Activated CD4-positive, CD25-positive, alpha-beta regulatory T cell treated with anti-CD3 and anti-CD28 coated beads, Interleukin-2, amount 50 U/mL, for 16 hours (primary cell): ENCODE data around the gene SNN.

ENCODE experiments used
- DNase-seq: peaks from one replicate; pipeline ENCODE4 v3.0.0-alpha.2; 2020; ENCODE audit warnings: low read depth, low spot score

Gene SNN

DNA sequence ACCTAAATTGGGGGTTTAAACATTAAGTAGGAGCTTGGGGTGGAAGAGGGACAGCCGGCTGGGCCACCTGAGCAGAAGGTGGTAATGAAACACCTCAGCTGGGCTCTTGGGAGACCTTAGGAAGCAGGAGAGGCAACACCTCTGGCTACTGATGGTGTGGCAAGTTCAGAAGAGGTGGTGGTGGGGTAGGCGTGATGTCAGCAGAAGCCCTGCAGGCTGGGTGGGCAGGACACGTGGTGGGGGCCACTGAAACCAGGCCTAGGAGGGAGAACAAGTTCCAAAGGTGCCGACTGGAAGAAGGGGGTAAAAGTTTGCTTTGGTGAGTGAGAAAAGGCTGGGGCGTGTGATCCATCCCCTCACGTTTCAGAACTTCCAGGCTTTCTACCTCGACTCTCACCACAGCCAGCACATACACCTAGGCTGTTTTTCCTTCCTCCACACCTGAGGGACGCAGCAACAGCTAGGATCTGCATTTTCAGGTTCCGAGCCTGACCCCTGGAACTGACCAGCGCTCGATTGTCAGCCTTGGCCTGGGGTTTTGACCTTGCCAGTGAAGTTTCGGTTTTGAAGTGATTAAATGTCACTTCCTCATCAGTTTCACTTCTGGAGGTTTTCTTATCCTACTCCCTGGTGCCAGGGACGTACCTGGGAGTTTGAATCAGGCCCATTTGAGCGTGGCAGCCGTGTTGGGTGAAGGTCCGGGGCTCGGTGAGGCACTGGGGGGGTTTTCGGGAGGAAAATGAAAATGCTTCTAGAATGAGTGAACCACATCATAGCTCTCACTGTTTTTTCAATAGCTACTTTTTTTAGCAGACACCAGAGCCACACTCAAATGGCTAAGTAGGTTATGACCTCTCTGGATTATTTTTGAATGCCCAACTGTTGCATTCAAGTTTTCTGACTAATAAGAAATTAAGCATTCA, 10.0 kb downstream of the SNN start:
- DNase-seq, result no peak

DNA sequence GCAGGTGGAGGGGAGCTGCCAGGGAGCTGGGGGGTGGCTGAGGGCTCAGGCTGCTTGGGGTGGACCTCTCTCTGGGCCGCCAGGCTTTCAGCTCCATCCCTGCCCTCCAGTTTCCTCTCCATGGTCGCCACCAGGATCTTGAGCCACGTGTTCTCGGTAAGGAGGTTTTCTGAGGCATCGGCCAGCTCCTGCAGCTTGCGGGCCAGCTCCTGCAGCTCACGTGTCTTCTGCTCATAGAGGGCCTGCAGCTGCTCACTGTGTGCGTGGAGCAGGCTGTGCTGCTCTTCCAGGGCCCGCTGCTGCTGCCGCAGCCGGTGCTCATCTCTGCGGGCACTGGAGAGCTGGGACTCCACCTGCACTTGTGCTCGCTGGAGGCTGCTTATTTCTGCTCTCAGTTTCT, 11.0 kb downstream of the SNN start:
- DNase-seq, result no peak

DNA sequence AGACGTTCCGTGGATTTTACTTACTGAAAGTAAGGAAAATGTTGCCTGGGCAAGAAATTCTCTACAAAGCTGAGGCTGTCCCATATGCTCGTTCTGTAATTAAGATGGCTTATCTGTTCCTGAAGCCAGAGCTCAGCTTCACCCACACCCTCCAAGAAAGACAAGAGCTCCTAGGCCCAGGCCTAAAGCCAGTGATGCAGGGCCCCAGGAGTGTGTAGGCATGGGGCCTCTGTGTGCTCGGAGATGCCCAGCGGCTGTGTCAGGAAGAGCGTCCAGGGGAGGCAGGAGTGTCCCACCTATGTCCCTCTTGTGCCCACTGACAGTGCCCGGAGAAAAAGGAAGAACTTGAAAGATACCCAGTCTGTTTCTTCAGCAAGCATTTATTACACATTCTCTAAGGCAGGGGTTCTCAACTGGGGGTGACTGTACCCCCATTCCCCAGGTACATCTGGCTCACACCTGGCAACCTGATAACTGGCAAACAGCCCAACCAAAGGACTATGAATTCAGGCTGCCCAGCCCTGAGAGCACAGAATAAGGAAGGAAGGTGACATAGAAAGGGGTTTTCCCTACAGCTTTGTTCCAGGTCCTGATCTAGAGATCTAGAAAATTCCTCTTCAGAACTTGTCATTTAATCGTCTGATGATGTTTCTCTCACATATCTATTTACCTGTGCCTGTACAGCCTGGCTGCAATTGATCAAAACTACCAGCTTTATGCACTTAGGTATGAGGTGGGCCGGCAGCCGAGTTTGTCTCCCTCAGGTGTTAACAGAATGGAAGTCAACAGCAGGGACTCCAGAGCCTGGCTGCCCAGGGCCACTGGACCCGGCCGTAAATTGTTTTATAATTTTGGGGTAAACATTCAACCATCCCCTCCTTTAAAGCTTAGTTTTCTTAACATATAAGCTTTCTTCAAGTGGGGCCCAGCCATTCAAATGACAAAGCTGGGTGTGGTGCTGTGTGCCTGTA, 12.0 kb downstream of the SNN start:
- DNase-seq, result no peak

DNA sequence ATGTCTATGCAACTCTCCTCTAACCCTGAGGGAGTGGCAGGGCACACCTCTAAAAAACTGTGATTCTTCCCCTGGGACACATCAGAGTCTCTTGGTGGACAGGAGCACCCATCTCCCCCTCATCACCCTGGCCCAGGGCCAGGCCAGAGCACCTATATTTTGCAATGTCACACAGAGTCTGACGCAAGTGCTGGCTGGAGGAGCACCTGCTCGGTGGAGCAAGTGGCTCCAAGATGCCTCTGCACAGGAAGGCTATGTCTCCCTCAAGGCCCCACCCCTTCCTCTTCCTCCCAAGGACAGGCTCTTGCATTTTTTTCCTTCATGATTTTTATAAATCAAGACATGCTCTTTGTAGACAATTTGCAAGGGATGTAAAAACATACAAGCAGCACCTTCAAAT, 13.3 kb downstream of the SNN start:
- no peak for DNase-seq

DNA sequence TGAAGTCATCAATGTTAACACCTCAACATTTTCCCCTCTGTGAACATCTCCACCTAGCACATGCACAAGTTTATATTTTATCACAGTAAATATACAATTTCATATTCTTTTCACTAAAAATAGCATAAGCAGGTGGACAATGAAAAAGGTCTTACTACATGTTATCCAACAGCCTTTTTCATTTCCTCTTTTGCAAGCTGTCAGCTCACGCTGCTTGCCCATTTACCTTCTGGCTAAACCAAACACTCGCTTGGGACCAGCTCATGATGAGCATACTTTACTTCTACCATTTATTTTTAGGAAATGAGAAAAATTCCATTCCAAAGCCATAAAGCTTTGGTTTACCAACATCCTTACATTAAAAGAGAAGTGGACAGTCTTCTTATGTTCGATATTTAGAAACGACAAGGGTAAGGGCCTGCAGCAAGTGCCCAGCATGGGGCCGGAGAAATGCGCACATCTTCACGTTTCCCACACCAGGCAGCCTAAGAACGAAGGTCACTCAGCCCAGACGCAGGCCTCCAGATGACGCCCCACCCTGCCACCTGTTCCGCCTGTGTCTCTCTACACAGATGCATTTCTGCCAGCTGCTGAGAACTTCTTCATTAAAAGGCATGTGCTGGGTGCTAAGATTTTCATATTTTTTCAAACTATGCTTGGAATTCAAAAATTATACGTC, 13.9 kb downstream of the SNN start:
- DNase-seq, result no peak

DNA sequence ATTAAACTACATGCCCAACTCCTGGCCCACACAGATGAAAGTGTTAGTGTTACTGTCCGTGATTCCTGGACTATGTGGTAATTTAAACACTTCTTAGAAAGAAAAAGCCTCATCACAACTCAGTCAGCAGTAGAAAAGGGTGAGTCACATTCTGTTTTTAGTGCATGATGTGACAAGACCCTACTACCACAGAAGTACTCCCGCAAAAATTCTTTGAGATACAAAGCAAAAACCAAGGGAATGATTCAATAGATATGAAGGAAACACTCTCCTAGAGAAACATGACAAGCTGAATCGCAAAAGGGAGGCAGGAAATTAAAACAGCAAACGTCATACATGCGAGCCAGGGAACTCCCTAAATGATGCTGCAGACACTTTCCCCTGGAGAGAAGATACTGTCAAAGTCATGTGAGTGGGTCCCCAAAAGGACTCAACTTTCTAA, 14.4 kb downstream of the SNN start:
- no peak for DNase-seq

DNA sequence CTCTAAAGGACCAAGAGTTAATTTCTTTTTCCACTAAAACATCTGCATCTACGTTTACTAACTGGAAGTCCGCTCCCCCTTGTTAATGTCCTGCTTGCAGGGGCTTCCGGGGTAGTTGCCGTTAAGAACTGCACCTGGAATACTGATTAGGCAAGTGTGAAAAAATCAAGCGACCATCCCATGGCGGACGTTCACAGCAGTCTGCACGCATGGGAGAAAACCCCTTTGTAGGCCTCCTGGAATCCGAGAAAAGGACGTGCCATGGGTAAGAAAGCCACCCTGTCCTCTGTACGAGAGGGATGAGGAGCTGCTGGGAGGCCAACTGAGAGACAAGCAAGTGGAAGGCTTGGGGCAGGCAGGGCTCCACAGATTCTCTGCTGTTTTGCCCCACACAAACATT, 14.9 kb downstream of the SNN start:
- no peak for DNase-seq

DNA sequence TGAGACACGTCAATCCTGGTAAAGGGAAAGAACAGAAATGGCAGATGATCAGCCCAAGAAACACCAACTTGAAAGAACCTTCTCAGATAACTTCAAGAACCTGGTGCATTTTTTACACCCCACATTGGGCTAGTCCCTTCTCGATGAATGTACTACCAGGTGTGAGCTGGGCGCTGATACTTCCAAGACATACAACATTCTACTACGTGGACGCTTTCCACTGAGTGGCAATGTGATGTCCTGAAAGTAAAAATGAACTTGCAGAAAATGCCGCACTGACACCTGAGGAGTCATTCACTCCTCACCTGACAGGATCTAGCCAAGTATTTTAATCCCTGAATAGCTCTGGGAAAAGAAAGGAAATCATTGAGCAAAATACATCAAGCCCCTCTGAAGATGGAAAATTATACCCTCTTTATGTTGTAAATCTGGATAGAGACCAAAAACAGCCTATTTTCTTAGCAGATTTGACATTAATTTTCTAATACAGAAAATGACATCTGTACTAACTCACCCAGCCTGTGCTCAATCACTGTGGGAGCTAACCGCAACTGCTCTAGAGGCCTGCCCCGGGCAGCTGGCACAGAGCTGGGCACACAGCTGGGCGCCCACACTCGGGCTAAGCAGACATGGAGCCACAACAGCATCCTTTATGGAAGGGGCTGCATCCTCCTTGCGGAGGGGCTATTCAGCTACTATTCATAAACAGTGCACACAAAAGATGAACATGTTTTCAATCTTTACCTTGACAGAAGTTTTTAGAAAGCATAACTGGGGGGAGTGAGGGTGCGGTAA, 16.2 kb downstream of the SNN start:
- DNase-seq, result no peak

DNA sequence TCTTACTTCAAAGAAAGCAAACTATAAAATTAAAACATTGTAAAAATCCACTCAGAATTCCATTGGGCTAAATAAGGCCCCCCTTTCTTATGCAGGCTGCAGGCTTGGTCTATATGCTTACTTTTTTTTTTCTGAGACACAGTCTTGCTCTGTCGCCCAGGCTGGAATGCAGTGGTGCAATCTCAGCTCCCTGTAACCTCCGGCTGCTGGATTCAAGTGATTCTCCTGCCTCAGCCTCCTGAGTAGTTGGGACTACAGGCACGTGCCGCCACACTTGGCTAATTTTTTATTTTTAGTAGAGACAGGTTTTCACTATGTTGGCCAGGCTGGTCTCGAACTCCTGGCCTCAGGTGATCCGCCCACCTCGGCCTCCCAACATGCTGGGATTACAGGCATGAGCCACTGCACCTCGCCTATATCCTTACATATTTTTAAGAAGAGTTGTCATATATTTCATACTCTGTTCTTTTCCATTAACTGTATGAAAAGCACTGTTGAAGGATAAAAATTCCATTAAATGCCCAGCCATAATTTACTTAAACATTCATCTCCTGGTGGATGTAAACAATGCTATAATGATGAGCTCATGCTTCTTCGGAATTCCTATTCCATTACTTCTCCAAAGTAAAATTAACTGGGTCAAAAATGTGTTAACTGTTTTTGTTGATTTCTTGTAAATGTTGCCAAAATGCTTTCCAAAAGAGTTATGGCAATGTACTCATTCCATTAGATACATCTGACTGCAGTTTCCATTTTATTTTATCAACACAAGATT, 17.8 kb downstream of the SNN start:
- no peak for DNase-seq

DNA sequence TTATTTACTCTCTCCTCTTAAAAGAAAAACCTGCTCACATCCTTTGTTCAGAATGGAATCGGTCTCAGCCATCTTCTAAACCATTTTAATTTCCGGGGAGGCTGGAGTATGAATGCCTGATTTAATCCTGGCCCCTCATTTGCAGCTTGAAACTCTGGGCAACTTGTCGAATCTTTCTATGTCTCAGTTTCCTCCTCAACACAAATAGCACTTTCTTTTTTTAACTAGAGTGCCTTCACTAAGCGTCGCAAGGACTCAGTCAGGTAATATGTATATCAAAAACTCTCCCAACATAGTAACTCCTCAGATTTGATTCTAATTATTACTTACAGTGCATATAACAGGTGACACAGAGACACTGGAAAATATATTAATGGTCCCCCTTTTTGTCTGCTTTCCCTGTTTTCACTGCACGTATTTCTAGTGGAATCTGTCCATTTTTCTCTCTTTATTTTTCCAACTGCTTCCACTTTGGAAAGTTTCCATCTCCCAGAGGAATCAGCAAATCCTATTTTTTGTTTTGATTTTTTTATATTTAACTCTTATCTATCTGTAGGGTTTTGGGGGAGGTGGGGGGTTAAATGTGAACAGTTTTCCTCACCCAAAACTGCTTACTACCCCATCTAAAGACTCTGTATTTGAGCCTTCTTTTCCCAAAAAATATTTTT, 18.6 kb downstream of the SNN start:
- DNase-seq, result no peak

DNA sequence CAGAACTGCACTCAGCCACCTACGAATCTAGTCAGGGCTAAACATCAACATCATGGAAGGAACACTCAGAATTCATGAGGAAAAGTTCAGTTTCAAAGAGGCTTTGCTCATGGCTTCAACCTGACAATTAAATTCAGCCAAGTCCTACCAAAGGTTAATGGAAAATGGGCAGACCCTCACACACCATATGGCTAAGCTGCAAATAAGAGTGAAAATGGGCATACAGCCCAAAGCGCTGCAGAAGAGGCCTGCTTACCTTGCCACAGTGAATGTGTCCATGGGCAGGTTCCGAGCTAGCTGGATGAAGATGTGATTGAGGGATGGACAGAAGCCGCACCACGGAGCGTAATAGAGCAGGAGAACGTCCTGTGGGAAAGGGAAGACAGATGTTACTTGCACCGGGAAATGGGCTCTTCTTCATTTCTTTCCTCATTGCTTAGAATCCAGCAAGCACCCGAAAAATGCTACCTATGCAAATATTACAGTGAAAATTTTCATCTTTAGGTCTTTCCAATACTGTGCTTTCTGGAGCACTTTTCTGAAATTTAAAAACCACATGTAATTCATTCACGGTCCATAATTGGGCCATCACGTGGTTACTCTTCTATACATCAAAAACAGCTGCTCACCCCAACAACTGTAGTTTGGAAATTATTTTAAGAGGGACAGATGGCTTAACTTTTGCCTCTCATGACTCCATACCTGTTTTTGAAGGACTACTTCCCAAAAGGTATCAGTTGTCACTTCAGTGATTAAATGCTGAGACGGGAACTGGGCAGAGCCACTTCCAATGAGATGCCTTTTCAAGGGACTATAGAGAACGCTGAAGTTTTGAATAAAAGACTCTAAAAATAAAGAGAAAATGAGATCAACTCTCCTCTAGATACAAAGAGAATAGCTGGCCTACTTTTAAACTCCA, 19.6 kb downstream of the SNN start:
- DNase-seq, result no peak

DNA sequence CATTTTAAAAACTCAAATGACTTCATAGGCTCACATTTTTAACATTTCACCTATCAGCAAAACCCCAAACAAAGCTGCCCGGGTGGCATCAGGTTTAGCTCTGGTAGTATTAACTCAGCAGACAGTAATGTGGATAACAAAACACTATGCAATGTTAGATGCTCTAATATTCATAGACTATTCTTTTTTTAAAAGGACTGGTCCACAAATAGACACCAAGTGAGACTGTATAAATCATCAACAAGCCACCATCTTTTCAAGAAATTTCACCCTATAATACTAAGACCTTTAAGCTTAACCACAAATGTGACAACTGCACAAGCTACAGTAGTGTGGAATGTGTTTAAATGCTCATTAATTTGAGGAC, 20.2 kb downstream of the SNN start:
- no peak for DNase-seq

DNA sequence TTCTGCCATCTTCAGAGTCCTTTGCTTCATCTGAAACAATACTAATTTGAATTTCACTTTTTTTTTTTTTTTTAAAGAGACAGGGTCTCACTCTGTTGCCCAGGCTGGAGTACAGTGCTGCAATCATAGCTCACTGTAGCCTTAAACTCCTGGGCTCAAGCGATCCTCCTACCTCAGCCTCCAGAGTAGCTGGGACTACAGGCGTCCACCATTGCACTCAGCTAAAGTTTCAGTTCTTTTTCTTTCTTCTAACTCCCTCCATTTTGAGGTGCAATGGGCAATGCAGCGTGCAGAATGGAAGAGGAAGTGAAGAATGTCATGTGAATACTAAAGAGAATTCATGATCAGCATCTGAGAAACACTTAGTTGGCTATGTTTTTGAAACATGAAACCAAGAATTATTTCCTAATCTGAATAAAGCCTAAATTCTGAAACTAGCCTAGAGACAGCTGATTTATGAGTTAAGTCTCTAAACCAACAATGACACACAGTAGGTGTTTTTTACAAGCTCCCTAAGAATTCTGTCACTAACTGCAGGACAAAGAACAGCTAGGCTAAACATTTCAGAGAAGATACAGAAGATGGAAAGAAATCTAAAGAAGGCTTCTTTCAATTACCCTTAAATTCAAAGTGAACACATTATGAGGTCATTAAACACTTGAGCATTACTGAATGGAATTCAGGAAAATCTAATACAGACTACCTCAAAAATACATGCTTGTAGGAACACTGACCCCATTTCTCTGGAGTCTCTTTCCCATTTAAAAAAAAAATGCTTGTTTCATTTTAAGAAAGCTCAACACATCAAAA, 21.0 kb downstream of the SNN start:
- DNase-seq, result no peak

DNA sequence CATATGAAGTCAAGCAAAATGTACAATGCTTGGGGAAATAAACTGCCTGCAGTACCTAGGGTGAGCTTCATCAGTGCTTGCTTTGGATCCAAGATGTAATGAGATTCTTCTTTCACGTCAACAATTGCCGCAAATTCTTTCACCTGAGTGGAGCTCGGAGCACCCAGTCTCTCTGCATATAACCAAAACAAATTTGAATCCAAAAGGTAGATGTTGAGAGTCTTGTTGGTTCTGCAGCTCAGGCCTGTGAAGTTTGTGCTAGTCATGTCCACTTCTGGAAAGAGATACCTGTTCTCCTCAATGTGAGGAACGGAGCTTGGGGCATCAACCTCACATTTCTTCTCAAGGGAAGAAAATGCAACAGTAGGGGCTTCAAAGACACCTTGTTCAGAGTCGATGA, 23.0 kb downstream of the SNN start:
- no peak for DNase-seq

DNA sequence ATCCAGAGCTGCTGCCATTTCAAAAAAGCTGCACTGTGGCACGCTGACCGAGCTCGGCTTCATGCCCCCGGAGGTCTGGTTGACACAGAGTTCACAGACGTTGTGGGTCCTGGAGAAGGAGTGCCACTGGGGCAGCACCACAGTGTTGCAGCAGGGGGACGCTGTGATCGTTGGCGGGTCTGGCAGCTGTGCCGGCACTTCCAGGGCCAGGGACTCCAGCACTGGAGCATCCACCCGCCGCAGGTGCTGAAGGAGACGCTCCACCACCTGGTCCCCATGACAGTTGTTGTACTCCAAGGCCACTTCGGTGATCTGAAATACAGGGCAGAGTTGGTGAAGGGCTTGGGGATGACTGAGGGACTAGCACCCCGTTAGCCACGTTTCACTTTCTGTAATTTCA, 23.5 kb downstream of the SNN start:
- DNase-seq, result no peak

DNA sequence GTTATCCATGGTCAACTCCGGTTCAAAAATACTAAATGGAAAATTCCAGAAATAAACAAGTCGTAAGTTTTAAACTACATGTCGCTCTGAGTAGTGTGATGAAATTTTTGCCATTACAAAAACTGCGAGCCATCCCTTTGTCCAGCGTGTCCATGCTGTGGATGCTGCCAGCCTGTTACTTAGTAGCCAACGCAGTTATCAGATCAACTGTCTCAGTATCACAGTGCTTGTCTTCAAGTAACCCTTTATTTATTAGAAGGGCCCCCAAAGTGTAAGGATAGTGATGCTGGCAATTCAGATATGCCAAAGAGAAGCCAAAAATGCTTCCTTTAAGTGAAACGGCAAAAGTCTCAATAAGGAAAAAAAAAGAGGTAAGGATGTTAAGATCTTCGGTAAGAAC, 23.9 kb downstream of the SNN start:
- DNase-seq, result no peak

DNA sequence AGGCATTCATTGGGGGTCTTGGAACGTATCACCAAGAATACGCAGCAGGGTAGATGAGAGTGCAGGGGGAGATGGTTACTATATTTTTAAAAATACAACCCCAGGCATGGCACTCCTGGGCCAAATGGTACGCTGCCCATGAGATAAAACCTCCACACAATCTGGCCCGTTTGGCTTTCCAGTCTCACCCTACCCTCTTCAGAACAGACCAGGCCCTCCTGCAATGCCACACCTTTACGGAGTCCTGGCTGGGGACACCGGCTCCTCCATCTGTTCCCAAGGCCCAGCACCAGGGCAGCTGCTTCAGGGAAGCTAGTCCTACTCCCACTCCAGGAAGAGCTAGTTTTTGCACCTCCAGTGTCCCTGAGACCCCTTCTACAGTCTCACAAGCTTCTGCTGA, 24.4 kb downstream of the SNN start:
- no peak for DNase-seq
